Cardiac fibroblast (primary cell): ENCODE data around the gene ARHGAP42.
"Not testable (repeated sequence)": the region's sequence is repeated elsewhere in the genome, so short reads cannot be mapped to it uniquely, and the experiment has no call there.

Source experiments
- DNase-seq, 2 donors: peaks; one replicate each; pipeline versions ENCODE4 v3.0.0 to v3.0.0-alpha.2; 2010; ENCODE audit warnings: low read depth in 2 of 2
- H3K4me3 ChIP-seq, 2 donors: replicated peaks in 1 of 2; 1 replicate in 1 of 2; 2 replicates in 1 of 2; pipeline ENCODE4 v1.5.1; 2011; ENCODE audit warnings: low read depth in 2 of 2, low read length in 2 of 2, mild to moderate bottlenecking in 2 of 2, moderate library complexity in 1 of 2
- CTCF ChIP-seq: IDR thresholded peaks from one replicate; pipeline ENCODE4 v1.5.1; 2011; ENCODE audit warnings: low read depth, mild to moderate bottlenecking, low read length, inconsistent platforms

The ARHGAP42 gene

GRCh38 chr11:100741866-100742625 is 55.0 kb downstream of the ARHGAP42 start:
- TF ChIP-seq CTCF, result no peak
- DNase-seq, result no peak
- no peak overlapping the region for H3K4me3 ChIP-seq

GRCh38 chr11:100746448-100746847 is 59.4 kb downstream of the ARHGAP42 start:
- no peak for TF ChIP-seq CTCF
- DNase-seq, result no peak
- H3K4me3 ChIP-seq, result no peak overlapping the region

- H3K4me3 ChIP-seq, result no peak overlapping the region
- no peak for TF ChIP-seq CTCF
- DNase-seq, result no peak
Observed at GRCh38 chr11:100748153-100748552, 61.1 kb downstream of the ARHGAP42 start.

GRCh38 chr11:100749887-100750565 is 62.9 kb downstream of the ARHGAP42 start:
- not testable (repeated sequence) for DNase-seq, H3K4me3 ChIP-seq

GRCh38 chr11:100750566-100750891 is 63.4 kb downstream of the ARHGAP42 start:
- not testable (repeated sequence) for DNase-seq, H3K4me3 ChIP-seq

- TF ChIP-seq CTCF, result no peak
Observed at GRCh38 chr11:100752371-100753171, 65.5 kb downstream of the ARHGAP42 start.

GRCh38 chr11:100753172-100753543 is 66.1 kb downstream of the ARHGAP42 start:
- H3K4me3 ChIP-seq, result no peak overlapping the region
- TF ChIP-seq CTCF, result no peak

More at GRCh38 chr11:100752371-100753171, 65.5 kb downstream of the ARHGAP42 start:
- no peak overlapping the region for H3K4me3 ChIP-seq
- no peak for DNase-seq

More at GRCh38 chr11:100753172-100753543, 66.1 kb downstream of the ARHGAP42 start:
- no peak for DNase-seq
